MM.1S (cell line): ENCODE data around the gene CIZ1.

Source experiments
- DNase-seq: peaks from one replicate; pipeline ENCODE4 v3.0.0-alpha.2; 2015
- H2AFZ ChIP-seq: fragments of 300-600 bp; sonication (generic); 2 replicates; pipeline ENCODE4 v1.6.0; 2016; ENCODE audit warnings: antibody characterized with exemption, low read length
- H3F3A ChIP-seq: fragments of 300-600 bp; sonication (generic); 2 replicates; pipeline ENCODE4 v1.6.1; 2016; ENCODE audit warnings: mild to moderate bottlenecking, antibody characterized with exemption, low read length, moderate library complexity, mixed read lengths; ENCODE audit not compliant: insufficient read depth
- H3K27ac ChIP-seq: fragments of 300-600 bp; sonication (generic); 2 replicates; pipeline ENCODE4 v1.5.1; 2016; ENCODE audit warnings: mild to moderate bottlenecking, low read length
- H3K27me3 ChIP-seq: fragments of 300-600 bp; sonication (generic); replicated peaks from 2 replicates; pipeline ENCODE4 v1.6.0; 2016; ENCODE audit warnings: low read length; ENCODE audit not compliant: insufficient read depth
- H3K36me3 ChIP-seq: fragments of 300-600 bp; sonication (generic); replicated peaks from 2 replicates; pipeline ENCODE4 v1.6.1; 2016; ENCODE audit warnings: mild to moderate bottlenecking, low read length, mixed read lengths; ENCODE audit not compliant: insufficient read depth
- H3K4me1 ChIP-seq: fragments of 300-600 bp; sonication (generic); 2 replicates; pipeline ENCODE4 v1.6.1; 2016; ENCODE audit warnings: low read length, mixed read lengths
- H3K4me2 ChIP-seq: fragments of 300-600 bp; sonication (generic); 2 replicates; pipeline ENCODE4 v1.6.0; 2016; ENCODE audit warnings: low read depth, low read length
- H3K4me3 ChIP-seq: fragments of 300-600 bp; sonication (generic); 2 replicates; pipeline ENCODE4 v1.5.1; 2016; ENCODE audit warnings: low read length, mixed read lengths
- H3K79me2 ChIP-seq: fragments of 300-600 bp; sonication (generic); 2 replicates; pipeline ENCODE4 v1.6.1; 2016; ENCODE audit warnings: mixed run types, low read length, mixed read lengths
- H3K9ac ChIP-seq: fragments of 300-600 bp; sonication (generic); 2 replicates; pipeline ENCODE4 v1.6.1; 2016; ENCODE audit warnings: low read length, mixed read lengths
- H3K9me2 ChIP-seq: fragments of 300-600 bp; sonication (generic); replicated peaks from 2 replicates; pipeline ENCODE4 v1.6.1; 2016; ENCODE audit warnings: mild to moderate bottlenecking, low read length, mixed read lengths; ENCODE audit not compliant: insufficient read depth
- H3K9me3 ChIP-seq: fragments of 300-600 bp; sonication (generic); replicated peaks from 2 replicates; pipeline ENCODE4 v1.6.1; 2016; ENCODE audit warnings: mild to moderate bottlenecking, low read length, mixed read lengths; ENCODE audit not compliant: insufficient read depth
- H4K20me1 ChIP-seq: fragments of 300-600 bp; sonication (generic); 2 replicates; pipeline ENCODE4 v1.6.1; 2016; ENCODE audit warnings: mild to moderate bottlenecking, low read length, moderate library complexity, mixed read lengths; ENCODE audit not compliant: insufficient read depth
- CTCF ChIP-seq: fragments of 300-600 bp; sonication (generic); IDR thresholded peaks from 2 replicates; pipeline ENCODE4 v1.5.1; 2016; ENCODE audit warnings: antibody characterized with exemption, low read length, mixed read lengths
- EZH2 ChIP-seq: fragments of 300-600 bp; sonication (generic); optimal IDR thresholded peaks from 2 replicates; pipeline ENCODE3; 2017; ENCODE audit warnings: low read depth, mild to moderate bottlenecking, antibody characterized with exemption, low read length, mixed read lengths
- EZH2phosphoT487 ChIP-seq: fragments of 300-600 bp; sonication (generic); IDR thresholded peaks from 2 replicates; pipeline ENCODE4 v1.6.1; 2018; ENCODE audit warnings: antibody characterized with exemption, low read length

The CIZ1 gene

GRCh38 chr9:128213746-128214497 lies 22.6 kb upstream of the CIZ1 start:
- peaks cover 4% of the 10 kb centered on the region; the same call in 1 of the 2 replicates for H3K4me1 ChIP-seq
- no peak overlapping the region for H3K27ac ChIP-seq
- H2AFZ ChIP-seq: no peak overlapping the region

GRCh38 chr9:128211981-128212281 lies 20.6 kb upstream of the CIZ1 start:
- Histone ChIP-seq H2AFZ (no peak overlapping the region), H3K4me1 (no peaks in the 10 kb centered on the region), H3K9ac (no peak overlapping the region), H3K9me2 (no peaks in the 10 kb centered on the region), H3K79me2 (no peaks in the 10 kb centered on the region), H4K20me1 (no peaks in the 10 kb centered on the region), H3K27me3 (peaks cover 20% of the 10 kb centered on the region), H3F3A (no peaks in the 10 kb centered on the region), H3K36me3 (no peaks in the 10 kb centered on the region), H3K4me3 (no peak overlapping the region), H3K27ac (no peak overlapping the region), H3K4me2 (no peak overlapping the region), H3K9me3 (no peaks in the 10 kb centered on the region)
- TF ChIP-seq EZH2 (no peak), EZH2phosphoT487 (no peak), CTCF (no peak)
- no peak for DNase-seq

More at GRCh38 chr9:128213746-128214497, 22.6 kb upstream of the CIZ1 start:
- H3K9me3 ChIP-seq: no peaks in the 10 kb centered on the region
- H3K36me3 ChIP-seq: no peaks in the 10 kb centered on the region
- TF ChIP-seq CTCF: no peak
- no peaks in the 10 kb centered on the region for H4K20me1 ChIP-seq
- no peak overlapping the region for H3K4me2 ChIP-seq
- H3K27me3 ChIP-seq: peaks cover 18% of the 10 kb centered on the region
- H3K9ac ChIP-seq: no peak overlapping the region
- H3K4me3 ChIP-seq: no peak overlapping the region
- no peaks in the 10 kb centered on the region for H3K79me2 ChIP-seq
- no peaks in the 10 kb centered on the region for H3F3A ChIP-seq
- H3K9me2 ChIP-seq: no peaks in the 10 kb centered on the region
- no peak for DNase-seq

GRCh38 chr9:128211186-128211980 lies 20.0 kb upstream of the CIZ1 start:
- H3K79me2 ChIP-seq: no peaks in the 10 kb centered on the region
- TF ChIP-seq EZH2: no peak
- no peak for TF ChIP-seq CTCF
- TF ChIP-seq EZH2phosphoT487: no peak

More at GRCh38 chr9:128211186-128211980, 20.0 kb upstream of the CIZ1 start:
- Histone ChIP-seq H3K4me2 (no peak overlapping the region), H3K36me3 (no peaks in the 10 kb centered on the region), H4K20me1 (no peaks in the 10 kb centered on the region), H3K27me3 (peaks cover 25% of the 10 kb centered on the region), H3K9me3 (no peaks in the 10 kb centered on the region), H3K4me3 (no peak overlapping the region), H3F3A (no peaks in the 10 kb centered on the region), H3K9ac (no peak overlapping the region), H2AFZ (no peak overlapping the region), H3K9me2 (no peaks in the 10 kb centered on the region), H3K27ac (no peak overlapping the region), H3K4me1 (no peaks in the 10 kb centered on the region)
- no peak for DNase-seq
